Thyroid gland (tissue), 4 donors: Measurements from ENCODE around the gene E2F4.

Experiments
- POLR2A ChIP-seq, 2 donors: fragments of 450-650 bp; IDR thresholded peaks; one replicate each; pipeline ENCODE4 v1.6.1; 2017; ENCODE audit warnings: antibody characterized with exemption in 2 of 2, mild to moderate bottlenecking in 2 of 2, moderate library complexity in 1 of 2
- TF ChIP-seq, protein P1 (sequence below), 6 experiments: fragments of 200-600 bp in 3 of 6; fragments of 450-650 bp in 3 of 6; sonication (generic) in 3 of 6; IDR thresholded peaks; one replicate each; pipeline ENCODE4 v1.5.1; 2016 to 2019; ENCODE audit warnings: antibody characterized with exemption in 6 of 6, mild to moderate bottlenecking in 2 of 6, inconsistent platforms in 1 of 6, moderate library complexity in 1 of 6

DNA sequence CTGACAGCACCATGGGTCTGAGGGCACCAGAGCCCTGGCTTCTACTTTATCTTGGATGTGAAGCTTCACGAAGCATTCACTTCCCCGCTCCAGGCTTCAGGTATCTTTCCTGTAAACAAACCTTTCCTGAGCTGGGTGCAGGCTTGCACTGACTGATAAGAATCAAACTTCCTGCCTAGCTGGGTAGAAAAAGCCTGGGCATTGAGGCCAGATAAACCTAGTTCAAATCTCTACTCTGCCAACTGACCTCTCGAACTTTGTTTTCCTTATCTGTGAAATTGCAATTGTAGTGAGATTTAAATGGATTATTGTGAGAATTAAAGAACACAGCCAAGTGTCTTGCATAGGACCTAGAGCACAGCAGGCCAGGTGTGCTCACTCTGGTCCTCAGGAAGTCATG lies 32.0 kb downstream of the E2F4 start:
- TF ChIP-seq, protein P1, sequence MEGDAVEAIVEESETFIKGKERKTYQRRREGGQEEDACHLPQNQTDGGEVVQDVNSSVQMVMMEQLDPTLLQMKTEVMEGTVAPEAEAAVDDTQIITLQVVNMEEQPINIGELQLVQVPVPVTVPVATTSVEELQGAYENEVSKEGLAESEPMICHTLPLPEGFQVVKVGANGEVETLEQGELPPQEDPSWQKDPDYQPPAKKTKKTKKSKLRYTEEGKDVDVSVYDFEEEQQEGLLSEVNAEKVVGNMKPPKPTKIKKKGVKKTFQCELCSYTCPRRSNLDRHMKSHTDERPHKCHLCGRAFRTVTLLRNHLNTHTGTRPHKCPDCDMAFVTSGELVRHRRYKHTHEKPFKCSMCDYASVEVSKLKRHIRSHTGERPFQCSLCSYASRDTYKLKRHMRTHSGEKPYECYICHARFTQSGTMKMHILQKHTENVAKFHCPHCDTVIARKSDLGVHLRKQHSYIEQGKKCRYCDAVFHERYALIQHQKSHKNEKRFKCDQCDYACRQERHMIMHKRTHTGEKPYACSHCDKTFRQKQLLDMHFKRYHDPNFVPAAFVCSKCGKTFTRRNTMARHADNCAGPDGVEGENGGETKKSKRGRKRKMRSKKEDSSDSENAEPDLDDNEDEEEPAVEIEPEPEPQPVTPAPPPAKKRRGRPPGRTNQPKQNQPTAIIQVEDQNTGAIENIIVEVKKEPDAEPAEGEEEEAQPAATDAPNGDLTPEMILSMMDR (IDR thresholded peaks at IDR 0.05): no peak
- TF ChIP-seq POLR2A (IDR thresholded peaks at IDR 0.05): no peak
